ENCODE results near the gene OSBPL7.

OSBPL7 gene

DNA sequence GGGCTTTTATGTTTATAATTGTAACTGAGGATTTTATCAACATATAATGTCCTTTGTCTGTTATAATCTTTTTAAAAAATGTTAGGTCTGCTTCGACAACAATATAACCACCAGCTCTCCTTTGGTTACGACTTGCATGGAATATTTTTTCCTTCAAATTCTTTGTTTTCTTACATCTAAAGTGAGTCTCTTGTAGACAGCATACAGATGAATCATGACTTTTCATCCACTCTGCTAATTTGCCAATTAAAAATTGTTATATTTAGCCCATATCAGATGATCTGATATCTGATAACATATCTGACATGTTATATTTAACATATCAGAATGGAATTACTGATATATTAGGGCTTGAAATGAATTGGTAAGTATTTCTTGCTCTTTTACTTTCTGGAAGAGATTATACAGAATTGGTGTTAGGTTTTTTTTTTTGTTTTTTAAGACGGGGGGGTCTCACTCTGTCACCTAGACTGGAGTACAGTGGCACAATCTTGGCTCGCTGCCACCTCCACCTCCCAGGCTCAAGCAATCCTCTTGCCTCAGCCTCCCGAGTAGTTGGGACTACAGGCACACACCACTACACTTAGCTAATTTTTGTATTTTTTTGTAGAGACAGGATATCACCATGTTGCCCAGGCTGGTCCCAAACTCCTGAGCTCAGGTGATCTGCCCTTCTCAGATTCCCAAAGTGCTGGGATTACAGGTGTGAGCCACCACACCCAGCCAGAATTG is 61.0 kb downstream of the OSBPL7 start:
- H3K79me2 ChIP-seq (ENCODE audit: control insufficient read depth, insufficient read depth, low read length), result no peaks in the 10 kb centered on the region
- no peaks in the 10 kb centered on the region for H3K27me3 ChIP-seq (ENCODE audit: insufficient read depth, low read length, poor library complexity)
- H2BK120ac ChIP-seq (ENCODE audit: low read depth, low read length), result no peak overlapping the region
- H3K56ac ChIP-seq (ENCODE audit: low read length), result no peak overlapping the region
- H3K79me1 ChIP-seq (ENCODE audit: low read length), result no peaks in the 10 kb centered on the region
- no peak overlapping the region for H3K4ac ChIP-seq (ENCODE audit: low read depth, low read length)
- H3K4me2 ChIP-seq (ENCODE audit: low read length), result no peak overlapping the region
- no peaks in the 10 kb centered on the region for H3K36me3 ChIP-seq (ENCODE audit: control insufficient read depth, insufficient read depth, low read length)
- H3K9ac ChIP-seq (ENCODE audit: low read length), result no peak overlapping the region
- WGBS (ENCODE audit: extremely low coverage, insufficient coverage, low lambda C conversion rate), result no CpG with 5 or more reads among the region's 5 CpGs
- no peak overlapping the region for H3K4me3 ChIP-seq (ENCODE audit: low read length)
- DNase-seq, result no peak
- no peaks in the 10 kb centered on the region for H3K4me1 ChIP-seq (ENCODE audit: control insufficient read depth, low read depth, low read length)
- no peak overlapping the region for H3K18ac ChIP-seq (ENCODE audit: low read length)
- no peak overlapping the region for H2AK5ac ChIP-seq (ENCODE audit: low read length)
- no peak overlapping the region for H3K23ac ChIP-seq (ENCODE audit: low read length)
- H3K27ac ChIP-seq (ENCODE audit: low read depth, low read length), result no peak overlapping the region
- H2BK5ac ChIP-seq (ENCODE audit: low read length), result no peak overlapping the region
- H4K5ac ChIP-seq (ENCODE audit: low read length), result no peak overlapping the region
- H4K8ac ChIP-seq (ENCODE audit: low read depth, low read length), result no peak overlapping the region
- H2BK15ac ChIP-seq (replicated peaks; ENCODE audit: low read depth), result no peak overlapping the region

DNA sequence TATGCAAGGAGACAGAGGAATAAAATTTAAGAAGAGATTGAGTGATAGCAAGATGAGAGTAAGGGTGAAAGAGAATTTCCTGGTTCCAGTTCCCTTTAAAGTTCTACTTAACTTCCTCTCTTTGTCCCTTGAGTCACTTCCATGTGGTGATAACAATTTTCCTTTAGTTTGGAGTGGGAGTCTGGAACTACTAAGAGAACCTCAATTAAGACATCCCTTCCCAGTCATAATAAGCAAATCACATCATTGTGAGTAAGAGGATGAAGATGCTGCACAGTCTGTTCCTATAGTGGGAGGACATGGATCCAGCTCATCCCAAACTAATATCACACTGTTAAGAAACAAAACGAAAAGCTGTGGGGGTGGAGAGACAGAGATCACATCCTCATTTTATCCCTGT is 64.2 kb downstream of the OSBPL7 start:
- Histone ChIP-seq H3K27ac (ENCODE audit: low read depth, low read length) (no peak overlapping the region), H3K4me2 (ENCODE audit: low read length) (no peak overlapping the region), H3K4ac (ENCODE audit: low read depth, low read length) (no peak overlapping the region), H3K9ac (ENCODE audit: low read length) (no peak overlapping the region), H2BK120ac (ENCODE audit: low read depth, low read length) (no peak overlapping the region), H3K79me1 (ENCODE audit: low read length) (no peaks in the 10 kb centered on the region), H2BK15ac (replicated peaks; ENCODE audit: low read depth) (no peak overlapping the region), H2BK5ac (ENCODE audit: low read length) (no peak overlapping the region), H3K4me1 (ENCODE audit: control insufficient read depth, low read depth, low read length) (no peaks in the 10 kb centered on the region), H3K23ac (ENCODE audit: low read length) (no peak overlapping the region), H3K36me3 (ENCODE audit: control insufficient read depth, insufficient read depth, low read length) (no peaks in the 10 kb centered on the region), H3K18ac (ENCODE audit: low read length) (no peak overlapping the region), H4K5ac (ENCODE audit: low read length) (no peak overlapping the region), H2AK5ac (ENCODE audit: low read length) (no peak overlapping the region), H3K56ac (ENCODE audit: low read length) (no peak overlapping the region), H3K4me3 (ENCODE audit: low read length) (no peak overlapping the region), H4K8ac (ENCODE audit: low read depth, low read length) (no peak overlapping the region), H3K79me2 (ENCODE audit: control insufficient read depth, insufficient read depth, low read length) (no peaks in the 10 kb centered on the region), H3K27me3 (ENCODE audit: insufficient read depth, low read length, poor library complexity) (no peaks in the 10 kb centered on the region)
- WGBS (ENCODE audit: extremely low coverage, insufficient coverage, low lambda C conversion rate), result no CpG with 5 or more reads among the region's 1 CpG
- DNase-seq, result no peak
